Measurements from ENCODE around the gene UBASH3A.

The UBASH3A gene

GRCh38 chr21:42411891-42412635, 8.4 kb downstream of the UBASH3A start:
- no peak for FAIRE-seq

- FAIRE-seq, result no peak
These were observed 8.9 kb downstream of the UBASH3A start for GRCh38 chr21:42412636-42412933.

- FAIRE-seq, result no peak
These were observed 9.4 kb downstream of the UBASH3A start for GRCh38 chr21:42413093-42413492.

- no peak for FAIRE-seq
These were observed 9.8 kb downstream of the UBASH3A start for GRCh38 chr21:42413500-42413899.

- FAIRE-seq, result no peak
These were observed 10.4 kb downstream of the UBASH3A start for GRCh38 chr21:42414066-42414465.

- FAIRE-seq, result no peak
These were observed 10.8 kb downstream of the UBASH3A start for GRCh38 chr21:42414553-42414927.

GRCh38 chr21:42414928-42415769, 11.4 kb downstream of the UBASH3A start:
- FAIRE-seq, result no peak

- FAIRE-seq, result no peak
These were observed 13.8 kb downstream of the UBASH3A start for GRCh38 chr21:42417533-42417932.

- no peak for FAIRE-seq
These were observed 15.2 kb downstream of the UBASH3A start for GRCh38 chr21:42418886-42419285.

GRCh38 chr21:42419845-42420244, 16.1 kb downstream of the UBASH3A start:
- no peak for FAIRE-seq

GRCh38 chr21:42421018-42421793, 17.5 kb downstream of the UBASH3A start:
- FAIRE-seq, result no peak

GRCh38 chr21:42423197-42423675, 19.5 kb downstream of the UBASH3A start:
- no peak for FAIRE-seq

- no peak for FAIRE-seq
These were observed 20.0 kb downstream of the UBASH3A start for GRCh38 chr21:42423685-42424084.

- FAIRE-seq, result no peak
These were observed 21.3 kb downstream of the UBASH3A start for GRCh38 chr21:42424914-42425541.

- FAIRE-seq, result no peak
These were observed 21.9 kb downstream of the UBASH3A start for GRCh38 chr21:42425591-42425990.

GRCh38 chr21:42426424-42426823, 22.7 kb downstream of the UBASH3A start:
- no peak for FAIRE-seq

- no peak for FAIRE-seq
These were observed 23.3 kb downstream of the UBASH3A start for GRCh38 chr21:42426876-42427480.

GRCh38 chr21:42427809-42428419, 24.2 kb downstream of the UBASH3A start:
- no peak for FAIRE-seq

GRCh38 chr21:42429021-42429420, 25.3 kb downstream of the UBASH3A start:
- FAIRE-seq, result no peak

GRCh38 chr21:42429856-42430255, 26.2 kb downstream of the UBASH3A start:
- FAIRE-seq, result no peak

- FAIRE-seq, result no peak
These were observed 26.8 kb downstream of the UBASH3A start for GRCh38 chr21:42430521-42430920.

GRCh38 chr21:42431196-42431595, 27.5 kb downstream of the UBASH3A start:
- FAIRE-seq, result no peak
